OCI-LY7 (cell line): ENCODE results near the gene ADARB2. TPM values are rescaled to one million over a fixed set of nuclear protein-coding genes. Genes with fewer than 3 reads are reported as not detected.

Experiments used
- BruUV-seq: library from RNA; stranded (reverse); fragments of 400-500 nt; replicated peaks from 2 replicates; lab custom pipeline; 2021; lab: Mats Ljungman, UMichigan
- CTCF ChIA-PET: fragments of 300-600 bp; sonication (Branson Sonifier 250); formaldehyde crosslinking; loops from one replicate; lab custom pipeline; 2022; ENCODE audit warnings: antibody characterized with exemption; ENCODE audit not compliant: unreplicated experiment; lab: Charles Lee
- POLR2A ChIA-PET: fragments of 300-600 bp; sonication (Branson Sonifier 250); formaldehyde crosslinking; loops from one replicate; lab custom pipeline; 2022; ENCODE audit warnings: antibody characterized with exemption; lab: Charles Lee
- DNase-seq: peaks from one replicate; pipeline ENCODE4 v3.0.0-alpha.2; 2015; ENCODE audit warnings: low spot score
- H2AFZ ChIP-seq: fragments of 200-600 bp; sonication (generic), shearing (Covaris generic); 2 replicates; pipeline ENCODE4 v1.6.1; 2014; ENCODE audit warnings: mild to moderate bottlenecking, antibody characterized with exemption, low read length, moderate library complexity
- H3K27ac ChIP-seq: fragments of 200-600 bp; sonication (generic); 2 replicates; pipeline ENCODE4 v1.5.1; 2014; ENCODE audit warnings: mixed run types, low read depth, mild to moderate bottlenecking, moderate library complexity, low read length, inconsistent platforms; ENCODE audit not compliant: poor library complexity, severe bottlenecking
- H3K36me3 ChIP-seq: fragments of 200-600 bp; sonication (generic); 2 replicates; pipeline ENCODE4 v1.6.1; 2014; ENCODE audit warnings: mild to moderate bottlenecking, antibody characterized with exemption, low read length, moderate library complexity, mixed read lengths; ENCODE audit not compliant: insufficient read depth
- H3K4me1 ChIP-seq: fragments of 200-600 bp; sonication (generic); 2 replicates; pipeline ENCODE4 v1.5.1; 2014; ENCODE audit warnings: mild to moderate bottlenecking, low read length; ENCODE audit not compliant: insufficient read depth, poor library complexity, severe bottlenecking
- H3K4me2 ChIP-seq: fragments of 200-600 bp; sonication (generic); 2 replicates; pipeline ENCODE4 v1.6.1; 2014; ENCODE audit warnings: mild to moderate bottlenecking, low read length
- H3K4me3 ChIP-seq: fragments of 200-600 bp; sonication (generic); 2 replicates; pipeline ENCODE4 v1.5.1; 2014; ENCODE audit warnings: mild to moderate bottlenecking, low read depth, low read length; ENCODE audit not compliant: poor library complexity, severe bottlenecking
- H3K79me2 ChIP-seq: fragments of 200-600 bp; sonication (generic); 2 replicates; pipeline ENCODE4 v1.6.1; 2016; ENCODE audit warnings: low read depth, mild to moderate bottlenecking, low read length, moderate library complexity, mixed read lengths; ENCODE audit not compliant: insufficient read depth
- H3K9me2 ChIP-seq: fragments of 200-600 bp; sonication (generic); 2 replicates; pipeline ENCODE4 v1.6.1; 2016; ENCODE audit warnings: mild to moderate bottlenecking, low read length, mixed read lengths; ENCODE audit not compliant: insufficient read depth
- H3K9me3 ChIP-seq: fragments of 200-600 bp; sonication (generic); 2 replicates; pipeline ENCODE4 v1.6.1; 2014; ENCODE audit warnings: mild to moderate bottlenecking, mixed run types, low read length, mixed read lengths
- H4K20me1 ChIP-seq: fragments of 200-600 bp; sonication (generic); 2 replicates; pipeline ENCODE4 v1.6.1; 2014; ENCODE audit warnings: mild to moderate bottlenecking, antibody characterized with exemption, low read length, moderate library complexity, mixed read lengths; ENCODE audit not compliant: insufficient read depth
- EZH2phosphoT487 ChIP-seq: fragments of 200-600 bp; sonication (generic); IDR thresholded peaks from 2 replicates; pipeline ENCODE4 v1.6.1; 2018; ENCODE audit warnings: low read depth, borderline replicate concordance, mild to moderate bottlenecking, mixed run types, antibody characterized with exemption, low read length, moderate library complexity, mixed read lengths
- intact Hi-C: fragments of 100-400 bp; cut with micrococcal nuclease; formaldehyde crosslinking; loops from one replicate; pipeline ENCODE4 v1.10.0; 2022; ENCODE audit not compliant: unreplicated experiment
- total RNA-seq, 2 experiments: library from RNA; depleted of rRNA in 1 of 2; stranded (reverse); fragments of >200 nt in 1 of 2; shearing (Covaris generic) in 1 of 2; gene quantifications; 2 replicates each; pipeline ENCODE4 v1.2.3, GENCODE V29; 2014 to 2022
- TF ChIP-seq, protein P1 (sequence below): fragments of 200-600 bp; sonication (generic); conservative IDR thresholded peaks from 2 replicates; pipeline ENCODE4 v1.5.1; 2014; ENCODE audit warnings: mild to moderate bottlenecking, antibody characterized with exemption, low read length, moderate library complexity, mixed read lengths

The ADARB2 gene
- total RNA-seq, 2 experiments from 2014 or later: 0.03 TPM; not detected in 1

DNA sequence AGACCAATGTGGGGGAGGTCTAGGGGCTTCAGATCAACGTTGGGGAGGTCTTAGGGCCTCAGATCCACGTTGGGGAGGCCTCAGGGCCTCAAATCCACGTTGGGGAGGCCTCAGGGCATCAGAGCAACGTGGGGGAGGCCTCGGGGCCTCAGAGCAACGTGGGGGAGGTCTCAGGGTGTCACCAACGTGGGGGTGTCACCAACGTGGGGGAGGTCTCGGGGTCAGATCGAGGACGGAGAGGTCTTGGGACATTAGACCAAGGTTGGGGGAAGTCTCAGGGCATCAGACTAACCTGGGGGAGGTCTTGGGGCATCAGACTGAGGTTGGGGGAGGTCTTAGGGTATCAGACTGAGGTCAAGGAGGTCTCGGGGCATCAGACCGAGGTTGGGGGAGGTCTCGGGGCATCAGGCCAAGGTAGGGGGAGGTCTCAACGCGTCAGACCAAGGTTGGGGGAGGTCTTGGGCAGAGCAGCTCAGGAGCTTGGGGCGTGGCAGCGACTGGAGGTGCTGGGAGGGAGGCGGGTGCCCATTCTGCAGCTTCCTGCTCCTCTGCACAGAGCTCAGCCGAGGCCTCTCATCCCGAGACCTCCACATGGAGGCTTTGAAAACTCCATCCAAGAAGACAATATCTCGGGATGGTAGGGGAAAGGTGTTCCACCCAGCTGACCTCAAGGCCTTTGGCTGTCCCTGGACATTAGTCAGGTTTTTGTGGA, 521.3 kb downstream of the ADARB2 start:
- H3K4me1 ChIP-seq: no peaks in the 10 kb centered on the region
- H3K9me3 ChIP-seq: no peaks in the 10 kb centered on the region
- no peaks in the 10 kb centered on the region for H3K79me2 ChIP-seq
- no peak overlapping the region for H3K27ac ChIP-seq
- H3K4me2 ChIP-seq: no peak overlapping the region
- no peak for DNase-seq
- H3K36me3 ChIP-seq: no peaks in the 10 kb centered on the region
- BruUV-seq: no TSS peak
- ChIA-PET CTCF (no interaction called here), POLR2A (no interaction called here)
- H3K9me2 ChIP-seq: no peaks in the 10 kb centered on the region
- H3K4me3 ChIP-seq: no peak overlapping the region
- intact Hi-C loops: no loop called here
- no peak overlapping the region for H2AFZ ChIP-seq
- no peak for TF ChIP-seq EZH2phosphoT487
- no peaks in the 10 kb centered on the region for H4K20me1 ChIP-seq

- ChIA-PET POLR2A (no interaction called here), CTCF (no interaction called here)
- no peaks in the 10 kb centered on the region for H3K9me3 ChIP-seq
- intact Hi-C loops: no loop called here
- H3K4me3 ChIP-seq: no peak overlapping the region
- H3K36me3 ChIP-seq: no peaks in the 10 kb centered on the region
- H4K20me1 ChIP-seq: no peaks in the 10 kb centered on the region
- no peak for DNase-seq
- no peak overlapping the region for H3K4me2 ChIP-seq
- H3K9me2 ChIP-seq: no peaks in the 10 kb centered on the region
- H3K27ac ChIP-seq: no peak overlapping the region
- H3K79me2 ChIP-seq: no peaks in the 10 kb centered on the region
- H2AFZ ChIP-seq: no peak overlapping the region
- H3K4me1 ChIP-seq: no peaks in the 10 kb centered on the region
- no TSS peak for BruUV-seq
- TF ChIP-seq, protein P1, sequence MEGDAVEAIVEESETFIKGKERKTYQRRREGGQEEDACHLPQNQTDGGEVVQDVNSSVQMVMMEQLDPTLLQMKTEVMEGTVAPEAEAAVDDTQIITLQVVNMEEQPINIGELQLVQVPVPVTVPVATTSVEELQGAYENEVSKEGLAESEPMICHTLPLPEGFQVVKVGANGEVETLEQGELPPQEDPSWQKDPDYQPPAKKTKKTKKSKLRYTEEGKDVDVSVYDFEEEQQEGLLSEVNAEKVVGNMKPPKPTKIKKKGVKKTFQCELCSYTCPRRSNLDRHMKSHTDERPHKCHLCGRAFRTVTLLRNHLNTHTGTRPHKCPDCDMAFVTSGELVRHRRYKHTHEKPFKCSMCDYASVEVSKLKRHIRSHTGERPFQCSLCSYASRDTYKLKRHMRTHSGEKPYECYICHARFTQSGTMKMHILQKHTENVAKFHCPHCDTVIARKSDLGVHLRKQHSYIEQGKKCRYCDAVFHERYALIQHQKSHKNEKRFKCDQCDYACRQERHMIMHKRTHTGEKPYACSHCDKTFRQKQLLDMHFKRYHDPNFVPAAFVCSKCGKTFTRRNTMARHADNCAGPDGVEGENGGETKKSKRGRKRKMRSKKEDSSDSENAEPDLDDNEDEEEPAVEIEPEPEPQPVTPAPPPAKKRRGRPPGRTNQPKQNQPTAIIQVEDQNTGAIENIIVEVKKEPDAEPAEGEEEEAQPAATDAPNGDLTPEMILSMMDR: no peak
- TF ChIP-seq EZH2phosphoT487: no peak
Measured at GRCh38 chr10:1214882-1215540, 522.3 kb downstream of the ADARB2 start.

DNA sequence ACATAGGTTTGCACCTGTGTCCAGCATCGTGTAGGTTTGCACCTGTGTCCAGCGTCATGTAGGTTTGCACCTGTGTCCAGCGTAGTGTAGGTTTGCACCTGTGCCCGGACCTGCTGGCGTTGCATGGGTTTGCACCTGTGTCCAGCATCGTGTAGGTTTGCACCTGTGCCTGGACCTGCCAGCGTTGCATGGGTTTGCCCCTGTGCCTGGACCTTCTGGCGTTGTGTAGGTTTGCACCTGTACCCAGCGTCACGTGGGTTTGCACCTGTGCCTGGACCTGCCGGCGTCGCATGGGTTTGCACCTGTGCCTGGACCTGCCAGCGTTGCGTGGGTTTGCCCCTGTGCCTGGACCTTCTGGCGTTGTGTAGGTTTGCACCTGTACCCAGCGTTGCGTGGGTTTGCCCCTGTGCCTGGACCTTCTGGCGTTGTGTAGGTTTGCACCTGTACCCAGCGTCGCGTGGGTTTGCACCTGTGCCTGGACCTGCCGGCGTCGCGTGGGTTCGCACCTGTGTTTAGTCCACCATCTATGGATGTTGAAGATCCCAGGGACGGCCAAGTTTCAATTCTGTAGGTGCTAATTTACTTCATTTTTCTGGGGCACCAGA, 523.2 kb downstream of the ADARB2 start:
- no peak for DNase-seq
- CTCF ChIA-PET: no interaction called here
- H3K9me2 ChIP-seq: no peaks in the 10 kb centered on the region
- no peaks in the 10 kb centered on the region for H3K9me3 ChIP-seq
- H3K4me1 ChIP-seq: no peaks in the 10 kb centered on the region
- TF ChIP-seq EZH2phosphoT487: no peak
- TF ChIP-seq, protein P1: no peak
- no peak overlapping the region for H3K4me2 ChIP-seq
- H3K27ac ChIP-seq: no peak overlapping the region
- no TSS peak for BruUV-seq
- POLR2A ChIA-PET: no interaction called here
- H3K79me2 ChIP-seq: no peaks in the 10 kb centered on the region
- H3K36me3 ChIP-seq: no peaks in the 10 kb centered on the region
- H3K4me3 ChIP-seq: no peak overlapping the region
- H4K20me1 ChIP-seq: no peaks in the 10 kb centered on the region
- intact Hi-C loops: no loop called here
- no peak overlapping the region for H2AFZ ChIP-seq
